Measurements from ENCODE around the gene ATP6AP1.
A peak's percentile ranks its signal among the peaks of the same experiment; 100 is the strongest.
"Not testable (repeated sequence)": the region's sequence is repeated elsewhere in the genome, so short reads cannot be mapped to it uniquely, and the experiment has no call there.

The ATP6AP1 gene

GRCh38 chrX:154399527-154400368, 28.7 kb upstream of the ATP6AP1 start:
- DNase-seq: peak; percentile 36

- DNase-seq: not testable (repeated sequence)
These were observed 28.1 kb upstream of the ATP6AP1 start for GRCh38 chrX:154400369-154400817.

- DNase-seq: no peak
These were observed 27.3 kb upstream of the ATP6AP1 start for GRCh38 chrX:154401045-154401799.

GRCh38 chrX:154401918-154402621, 26.4 kb upstream of the ATP6AP1 start:
- DNase-seq: no peak

GRCh38 chrX:154402622-154403127, 25.8 kb upstream of the ATP6AP1 start:
- no peak for DNase-seq

- no peak for DNase-seq
These were observed 25.3 kb upstream of the ATP6AP1 start for GRCh38 chrX:154403192-154403591.

GRCh38 chrX:154403858-154404257, 24.6 kb upstream of the ATP6AP1 start:
- DNase-seq: no peak

GRCh38 chrX:154404625-154405192, 23.8 kb upstream of the ATP6AP1 start:
- no peak for DNase-seq

GRCh38 chrX:154408659-154409221, 19.7 kb upstream of the ATP6AP1 start:
- no peak for DNase-seq

GRCh38 chrX:154409222-154409871, 19.1 kb upstream of the ATP6AP1 start, which contains the start of gene DNASE1L1:
Gene DNASE1L1, minus strand, starts transcription at chrX:154409254. Its CDS starts 3,686 bp downstream, at chrX:154405568.
- DNase-seq: peak; percentile 76

GRCh38 chrX:154411981-154412340, 16.5 kb upstream of the ATP6AP1 start:
- peak; percentile 54 for DNase-seq

- DNase-seq: peak; percentile 54
These were observed 16.0 kb upstream of the ATP6AP1 start for GRCh38 chrX:154412468-154412867.

GRCh38 chrX:154413142-154413541, 15.3 kb upstream of the ATP6AP1 start:
- no peak for DNase-seq

GRCh38 chrX:154417157-154417556, 11.3 kb upstream of the ATP6AP1 start:
- DNase-seq: no peak

GRCh38 chrX:154419189-154419588, 9.3 kb upstream of the ATP6AP1 start:
- no peak for DNase-seq

GRCh38 chrX:154419688-154420401, 8.6 kb upstream of the ATP6AP1 start:
- DNase-seq: no peak

- DNase-seq: no peak
These were observed 8.1 kb upstream of the ATP6AP1 start for GRCh38 chrX:154420402-154420756.

- no peak for DNase-seq
These were observed 1.3 kb upstream of the ATP6AP1 start for GRCh38 chrX:154426916-154427770.

GRCh38 chrX:154429711-154430110, 1.2 kb downstream of the ATP6AP1 start:
- DNase-seq: no peak

- no peak for DNase-seq
These were observed 2.0 kb downstream of the ATP6AP1 start for GRCh38 chrX:154430479-154430878.

Measured in CD4-positive, alpha-beta T cell treated with Interferon gamma for 1 hour (primary cell).